VCaP (cell line): ENCODE measurements around the gene AGFG2.

Experiments
- H3K27ac ChIP-seq: fragments of 450-650 bp; 2 replicates; pipeline ENCODE4 v1.5.1; 2017
- TF ChIP-seq, protein P1 (sequence below): fragments of 450-650 bp; conservative IDR thresholded peaks from 2 replicates; pipeline ENCODE4 v1.5.1; 2017; ENCODE audit warnings: mild to moderate bottlenecking, moderate library complexity

The AGFG2 gene

DNA sequence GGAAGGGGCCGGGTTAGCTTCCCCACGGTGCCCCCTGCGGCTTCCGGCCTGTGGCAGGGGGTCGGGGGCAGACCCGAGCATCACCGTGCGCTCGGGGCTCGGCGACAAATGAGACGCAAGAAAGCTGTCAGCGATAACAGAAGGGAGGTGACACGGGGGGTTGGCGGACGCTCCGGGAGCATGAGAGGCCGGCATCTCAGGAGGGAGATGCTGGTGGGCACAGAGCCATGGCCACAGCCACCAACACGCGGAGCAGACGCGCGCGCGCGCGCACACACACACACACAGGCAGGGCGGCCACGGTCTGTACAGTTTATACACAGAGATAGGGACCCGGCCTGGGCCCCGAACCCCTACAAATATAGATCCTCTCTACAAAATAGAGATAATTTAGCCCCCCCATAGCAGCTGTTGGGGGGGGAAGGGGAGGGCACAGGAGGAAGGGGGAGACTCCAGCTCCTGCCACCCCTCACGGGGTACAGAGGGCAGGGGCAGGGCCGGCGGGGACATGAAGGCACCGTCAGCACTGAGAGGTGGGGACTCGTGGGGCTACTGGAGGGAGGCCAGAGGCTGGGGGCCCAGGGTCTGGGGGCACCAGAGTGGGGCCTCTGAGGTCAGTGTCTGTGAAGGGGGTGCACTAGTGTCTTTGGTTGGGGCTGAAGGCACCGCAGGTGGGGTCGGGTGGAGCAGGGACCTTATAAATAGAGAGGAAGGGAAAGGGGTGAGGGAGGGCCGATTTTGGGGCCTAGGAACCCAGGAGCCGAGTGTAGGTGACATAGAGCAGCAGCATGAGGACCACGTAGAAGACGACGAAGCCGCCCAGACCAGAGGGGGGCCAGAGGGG is 35.6 kb downstream of the AGFG2 start:
- TF ChIP-seq, protein P1, sequence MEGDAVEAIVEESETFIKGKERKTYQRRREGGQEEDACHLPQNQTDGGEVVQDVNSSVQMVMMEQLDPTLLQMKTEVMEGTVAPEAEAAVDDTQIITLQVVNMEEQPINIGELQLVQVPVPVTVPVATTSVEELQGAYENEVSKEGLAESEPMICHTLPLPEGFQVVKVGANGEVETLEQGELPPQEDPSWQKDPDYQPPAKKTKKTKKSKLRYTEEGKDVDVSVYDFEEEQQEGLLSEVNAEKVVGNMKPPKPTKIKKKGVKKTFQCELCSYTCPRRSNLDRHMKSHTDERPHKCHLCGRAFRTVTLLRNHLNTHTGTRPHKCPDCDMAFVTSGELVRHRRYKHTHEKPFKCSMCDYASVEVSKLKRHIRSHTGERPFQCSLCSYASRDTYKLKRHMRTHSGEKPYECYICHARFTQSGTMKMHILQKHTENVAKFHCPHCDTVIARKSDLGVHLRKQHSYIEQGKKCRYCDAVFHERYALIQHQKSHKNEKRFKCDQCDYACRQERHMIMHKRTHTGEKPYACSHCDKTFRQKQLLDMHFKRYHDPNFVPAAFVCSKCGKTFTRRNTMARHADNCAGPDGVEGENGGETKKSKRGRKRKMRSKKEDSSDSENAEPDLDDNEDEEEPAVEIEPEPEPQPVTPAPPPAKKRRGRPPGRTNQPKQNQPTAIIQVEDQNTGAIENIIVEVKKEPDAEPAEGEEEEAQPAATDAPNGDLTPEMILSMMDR = no peak
- H3K27ac ChIP-seq = no peak overlapping the region

DNA sequence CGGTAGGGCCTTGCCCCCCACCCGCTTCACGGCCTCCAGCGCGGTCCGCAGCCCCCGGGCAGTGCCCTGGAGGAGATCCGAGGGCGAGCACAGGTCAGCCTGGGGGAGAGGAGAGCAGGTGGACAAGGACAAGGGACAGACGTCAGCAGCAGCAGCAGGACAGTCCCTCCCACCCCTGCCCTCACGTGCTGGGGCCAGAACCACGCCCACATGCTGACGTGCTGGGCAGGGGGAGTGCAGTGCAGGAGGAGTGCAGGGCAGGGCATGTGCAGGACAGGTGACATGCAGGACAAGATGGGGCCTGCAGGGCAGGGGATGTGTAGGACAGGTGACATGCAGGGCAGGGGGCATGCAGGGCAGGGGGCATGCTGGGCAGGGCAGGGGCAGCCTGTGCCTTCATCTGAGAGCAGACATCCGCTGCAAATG is 36.2 kb downstream of the AGFG2 start:
- TF ChIP-seq, protein P1 = no peak

DNA sequence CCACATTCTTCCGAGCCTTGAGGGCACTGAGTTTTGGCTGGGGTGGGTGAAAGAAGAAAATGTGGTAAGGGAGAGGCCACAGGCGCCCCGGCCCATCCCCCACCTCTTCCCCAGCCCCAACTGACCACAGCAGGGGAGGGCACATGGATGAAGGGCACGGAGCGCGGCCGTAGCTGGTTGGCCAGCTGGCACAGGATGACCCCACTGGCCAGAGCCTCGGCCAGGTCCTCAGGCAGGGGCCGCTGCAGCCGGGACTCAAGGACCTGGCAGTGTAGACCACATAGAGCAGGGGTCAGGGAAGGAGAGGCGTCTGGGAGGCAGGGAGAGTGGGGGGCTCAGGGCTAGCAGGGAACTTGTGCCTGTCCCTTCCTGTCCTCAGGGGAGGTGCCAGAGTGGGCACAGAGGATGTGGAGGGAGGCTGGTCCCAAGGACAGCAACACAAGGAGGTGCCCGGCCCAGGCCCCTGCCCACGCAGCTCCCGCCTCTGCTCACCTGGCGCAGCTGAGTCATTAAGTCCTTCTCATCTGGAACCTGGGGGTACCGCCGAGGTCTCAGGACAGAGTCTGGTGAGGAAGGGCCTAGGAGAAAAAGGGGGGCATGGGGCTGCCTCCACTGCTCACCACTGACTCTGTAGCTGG is 36.9 kb downstream of the AGFG2 start:
- TF ChIP-seq, protein P1 = no peak
- no peak overlapping the region for H3K27ac ChIP-seq

More for the DNA sequence above, 36.2 kb downstream of the AGFG2 start:
- no peak overlapping the region for H3K27ac ChIP-seq

DNA sequence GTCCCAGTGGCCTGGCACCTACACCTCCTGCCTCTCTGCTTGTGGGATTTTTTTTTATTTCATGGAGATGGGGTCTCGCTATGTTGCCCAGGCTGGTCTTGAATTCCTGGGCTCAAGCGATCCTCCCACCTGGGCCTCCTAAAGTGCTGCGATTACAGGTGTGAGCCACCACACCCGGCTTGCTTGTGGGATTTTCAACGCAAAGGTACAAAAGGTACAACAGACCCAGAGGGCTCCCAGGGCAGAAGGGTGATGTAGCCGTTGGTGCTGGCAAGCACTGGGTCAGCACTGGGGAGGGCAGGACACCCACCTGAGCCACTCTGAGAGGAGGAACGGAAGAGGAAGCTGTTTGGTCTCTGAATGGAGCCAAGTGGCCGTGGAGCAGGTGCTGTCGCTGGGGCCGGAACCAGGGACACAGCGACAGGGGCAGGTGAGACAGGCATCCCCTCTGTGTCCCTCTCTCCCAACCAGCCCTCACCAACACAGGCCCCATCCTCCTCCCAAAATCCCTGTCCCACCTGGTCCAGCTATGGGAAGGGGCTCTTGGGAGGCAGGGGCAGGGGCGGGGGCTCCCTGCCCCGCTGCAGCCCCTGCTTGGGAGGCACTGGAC is 37.5 kb downstream of the AGFG2 start:
- TF ChIP-seq, protein P1 = no peak
- no peak overlapping the region for H3K27ac ChIP-seq

GRCh38 chr7:100577103-100577502 is 38.1 kb downstream of the AGFG2 start:
- TF ChIP-seq, protein P1 = no peak
- H3K27ac ChIP-seq = no peak overlapping the region

- TF ChIP-seq, protein P1 = no peak
- no peak overlapping the region for H3K27ac ChIP-seq
Observed at GRCh38 chr7:100577507-100577906, 38.5 kb downstream of the AGFG2 start.
